Fibroblast of mammary gland (primary cell): ENCODE results near the gene PRSS27.

Experiments used
- DNase-seq: peaks from one replicate; pipeline ENCODE4 v3.0.0-alpha.2; 2010; ENCODE audit warnings: low read depth
- H3K4me3 ChIP-seq: 2 replicates; pipeline ENCODE4 v1.5.1; 2011; ENCODE audit warnings: low read depth, mild to moderate bottlenecking, low read length, moderate library complexity; ENCODE audit not compliant: control insufficient read depth
- TF ChIP-seq, protein P1 (sequence below): conservative IDR thresholded peaks from 2 replicates; pipeline ENCODE4 v1.5.1; 2011; ENCODE audit warnings: low read depth, low read length, inconsistent platforms; ENCODE audit not compliant: control insufficient read depth, insufficient read depth

The PRSS27 gene

GRCh38 chr16:2761472-2761871 lies 41.4 kb upstream of the PRSS27 start:
- no peak overlapping the region for H3K4me3 ChIP-seq

DNA sequence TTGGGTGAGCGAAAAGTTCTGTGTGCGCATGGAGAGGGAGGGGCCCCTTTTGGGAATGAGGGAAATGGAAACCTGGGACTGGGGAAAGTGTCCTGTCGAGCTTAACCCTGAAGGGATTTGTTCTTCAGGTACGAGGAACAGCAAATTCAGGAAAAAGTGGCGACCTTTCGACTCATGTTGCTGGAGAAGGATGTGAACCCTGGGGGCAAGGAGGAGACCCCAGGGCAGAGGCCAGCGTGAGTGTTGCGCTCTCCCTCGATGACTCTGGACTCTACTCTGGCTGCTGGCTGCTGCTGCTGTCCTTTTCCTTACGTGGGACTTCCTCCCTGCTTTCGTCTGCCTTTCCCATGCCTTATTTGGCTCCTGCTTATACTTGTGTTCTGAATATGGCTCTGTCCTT lies 37.3 kb upstream of the PRSS27 start:
- TF ChIP-seq, protein P1, sequence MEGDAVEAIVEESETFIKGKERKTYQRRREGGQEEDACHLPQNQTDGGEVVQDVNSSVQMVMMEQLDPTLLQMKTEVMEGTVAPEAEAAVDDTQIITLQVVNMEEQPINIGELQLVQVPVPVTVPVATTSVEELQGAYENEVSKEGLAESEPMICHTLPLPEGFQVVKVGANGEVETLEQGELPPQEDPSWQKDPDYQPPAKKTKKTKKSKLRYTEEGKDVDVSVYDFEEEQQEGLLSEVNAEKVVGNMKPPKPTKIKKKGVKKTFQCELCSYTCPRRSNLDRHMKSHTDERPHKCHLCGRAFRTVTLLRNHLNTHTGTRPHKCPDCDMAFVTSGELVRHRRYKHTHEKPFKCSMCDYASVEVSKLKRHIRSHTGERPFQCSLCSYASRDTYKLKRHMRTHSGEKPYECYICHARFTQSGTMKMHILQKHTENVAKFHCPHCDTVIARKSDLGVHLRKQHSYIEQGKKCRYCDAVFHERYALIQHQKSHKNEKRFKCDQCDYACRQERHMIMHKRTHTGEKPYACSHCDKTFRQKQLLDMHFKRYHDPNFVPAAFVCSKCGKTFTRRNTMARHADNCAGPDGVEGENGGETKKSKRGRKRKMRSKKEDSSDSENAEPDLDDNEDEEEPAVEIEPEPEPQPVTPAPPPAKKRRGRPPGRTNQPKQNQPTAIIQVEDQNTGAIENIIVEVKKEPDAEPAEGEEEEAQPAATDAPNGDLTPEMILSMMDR = no peak
- no peak for DNase-seq

More at GRCh38 chr16:2761472-2761871, 41.4 kb upstream of the PRSS27 start:
- TF ChIP-seq, protein P1 = no peak
- DNase-seq = no peak

DNA sequence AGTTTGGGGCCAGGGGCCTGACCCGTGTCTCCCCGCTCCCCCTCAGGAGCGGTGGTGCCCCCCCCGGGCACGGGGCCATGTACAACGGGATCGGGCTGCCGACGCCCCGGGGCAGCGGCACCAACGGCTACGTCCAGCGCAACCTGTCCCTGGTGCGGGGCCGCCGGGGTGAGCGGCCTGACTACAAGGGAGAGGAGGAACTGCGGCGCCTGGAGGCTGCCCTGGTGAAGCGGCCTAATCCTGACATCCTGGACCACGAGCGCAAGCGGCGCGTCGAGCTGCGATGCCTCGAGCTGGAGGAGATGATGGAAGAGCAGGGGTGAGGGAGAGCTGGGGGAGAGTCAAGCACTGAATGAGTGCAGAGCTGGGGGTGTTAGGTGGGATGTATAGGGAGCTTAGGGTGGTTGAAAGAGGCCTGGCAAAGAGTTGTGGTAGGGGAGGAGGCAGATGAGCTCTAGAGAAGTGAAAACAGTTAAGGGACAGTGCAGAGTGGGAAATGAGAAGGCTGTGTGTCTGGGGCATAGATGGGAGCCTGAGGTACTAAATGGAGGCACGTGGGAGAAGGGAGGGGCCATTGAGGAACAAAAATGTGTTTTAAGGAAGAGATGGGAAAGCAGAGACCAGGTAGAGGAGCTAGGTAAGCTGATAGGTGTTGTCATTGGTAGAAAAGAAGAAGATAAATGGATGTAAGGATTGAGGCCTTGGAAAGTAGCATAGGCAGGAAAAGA lies 36.4 kb upstream of the PRSS27 start:
- DNase-seq = no peak
- H3K4me3 ChIP-seq = no peak overlapping the region
- TF ChIP-seq, protein P1 = no peak

More for the DNA sequence above, 37.3 kb upstream of the PRSS27 start:
- no peak overlapping the region for H3K4me3 ChIP-seq

GRCh38 chr16:2755158-2755557 lies 35.1 kb upstream of the PRSS27 start:
- no peak for DNase-seq
- TF ChIP-seq, protein P1 = no peak
- H3K4me3 ChIP-seq = peak overlapping the region; percentile 1

DNA sequence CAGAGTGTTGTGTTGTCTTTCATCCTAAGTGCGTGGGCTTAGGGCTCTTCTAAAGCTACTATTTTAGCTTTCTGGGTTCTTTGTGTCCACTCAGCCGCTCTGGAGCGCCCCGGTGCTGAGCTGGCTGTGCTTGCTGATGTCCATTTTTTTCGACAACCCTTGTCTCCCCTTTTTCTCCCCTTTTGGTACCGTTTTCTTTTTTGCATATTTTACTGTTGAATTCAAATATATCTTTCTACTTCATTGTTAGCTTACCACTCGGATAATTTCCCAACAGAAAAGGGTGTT lies 33.7 kb upstream of the PRSS27 start:
- peak; percentile 18 for DNase-seq
- TF ChIP-seq, protein P1 = no peak
- peak overlapping the region; percentile 95 for H3K4me3 ChIP-seq

DNA sequence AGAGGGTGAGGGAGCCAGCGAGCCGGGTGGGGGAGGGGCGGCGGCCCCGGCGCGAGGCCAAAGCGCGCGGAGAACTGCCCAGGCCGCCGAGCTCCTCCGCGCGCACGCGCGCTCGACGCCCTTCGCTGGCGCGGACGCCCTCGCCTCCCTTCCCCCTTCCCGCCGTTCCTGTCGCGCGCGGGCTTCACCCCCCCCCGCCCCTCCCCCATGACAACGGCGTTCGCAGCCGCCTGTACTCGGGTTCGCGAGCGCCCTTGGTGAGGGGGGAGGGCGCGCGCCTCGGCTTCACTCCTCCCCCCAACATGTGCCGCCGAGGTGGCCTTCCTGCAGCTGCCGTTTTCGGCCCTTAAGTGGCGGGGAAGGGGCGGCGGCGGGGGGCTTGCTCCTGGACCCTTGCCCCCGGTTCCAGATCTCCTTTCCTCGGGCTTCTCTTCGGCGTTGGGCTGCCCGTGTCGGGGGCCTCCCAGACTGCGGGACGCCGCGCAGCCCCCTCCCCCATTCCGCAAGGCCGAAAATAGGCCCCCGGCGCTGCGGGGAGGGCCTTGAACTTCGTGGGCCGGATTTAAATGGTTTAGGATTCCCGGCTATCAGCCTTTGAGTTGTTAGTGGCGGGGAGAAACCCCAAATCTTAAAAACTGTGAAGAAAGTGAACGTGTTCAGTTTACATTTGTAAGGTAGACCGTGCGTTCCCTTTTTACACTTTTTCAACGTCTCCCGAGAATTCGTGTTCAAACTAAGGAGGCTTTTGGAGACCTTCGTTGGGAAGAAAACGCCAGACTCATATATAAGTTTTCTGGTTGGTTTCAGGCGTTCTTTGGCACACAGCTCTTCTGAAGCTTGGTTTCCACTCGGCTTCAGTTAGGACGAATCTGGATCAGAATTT lies 33.1 kb upstream of the PRSS27 start:
- TF ChIP-seq, protein P1 = no peak
- H3K4me3 ChIP-seq = peak overlapping the region; percentile 95
- peak; percentile 79 for DNase-seq
